ENCODE data around the gene MRPL22.
"Not testable (repeated sequence)": the region's sequence is repeated elsewhere in the genome, so short reads cannot be mapped to it uniquely, and the experiment has no call there.

The MRPL22 gene

DNA sequence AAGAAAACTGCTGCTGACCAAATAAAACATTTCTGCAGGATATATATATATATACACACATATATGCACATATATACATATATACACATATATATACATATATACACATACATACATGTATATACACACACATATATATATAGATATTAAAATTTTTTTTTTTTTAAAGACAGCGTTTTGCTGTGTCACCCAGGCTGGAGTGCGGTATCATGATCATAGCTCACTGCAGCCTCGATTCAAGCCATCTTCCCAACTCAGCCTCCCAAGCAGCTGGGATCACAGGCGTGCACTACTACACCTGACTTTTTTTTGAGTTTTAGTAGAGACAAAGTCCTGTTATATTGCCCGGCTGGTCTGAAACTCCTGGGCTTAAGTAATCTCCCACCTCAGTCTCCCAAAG lies 2.7 kb downstream of the MRPL22 start:
- DNase-seq, result no peak

DNA sequence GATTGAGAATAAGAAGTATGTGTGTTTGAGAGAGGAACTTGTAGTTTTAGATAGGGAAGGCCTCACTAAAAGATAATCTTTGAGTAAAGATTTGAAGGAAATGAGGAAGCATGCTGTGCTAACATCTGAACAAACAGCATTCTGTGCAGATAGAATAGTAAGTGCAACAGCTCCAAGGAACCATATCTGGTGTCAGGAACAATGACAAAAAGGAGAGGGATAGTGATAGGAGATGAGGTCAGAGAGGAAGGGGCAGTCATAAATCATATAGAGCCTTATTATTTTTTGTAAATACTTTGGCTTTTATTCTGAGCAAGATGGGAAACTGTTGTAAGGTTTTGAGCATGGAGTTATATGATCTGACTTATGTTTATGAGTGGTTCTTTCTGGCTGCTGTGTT lies 3.8 kb downstream of the MRPL22 start:
- DNase-seq, result no peak

DNA sequence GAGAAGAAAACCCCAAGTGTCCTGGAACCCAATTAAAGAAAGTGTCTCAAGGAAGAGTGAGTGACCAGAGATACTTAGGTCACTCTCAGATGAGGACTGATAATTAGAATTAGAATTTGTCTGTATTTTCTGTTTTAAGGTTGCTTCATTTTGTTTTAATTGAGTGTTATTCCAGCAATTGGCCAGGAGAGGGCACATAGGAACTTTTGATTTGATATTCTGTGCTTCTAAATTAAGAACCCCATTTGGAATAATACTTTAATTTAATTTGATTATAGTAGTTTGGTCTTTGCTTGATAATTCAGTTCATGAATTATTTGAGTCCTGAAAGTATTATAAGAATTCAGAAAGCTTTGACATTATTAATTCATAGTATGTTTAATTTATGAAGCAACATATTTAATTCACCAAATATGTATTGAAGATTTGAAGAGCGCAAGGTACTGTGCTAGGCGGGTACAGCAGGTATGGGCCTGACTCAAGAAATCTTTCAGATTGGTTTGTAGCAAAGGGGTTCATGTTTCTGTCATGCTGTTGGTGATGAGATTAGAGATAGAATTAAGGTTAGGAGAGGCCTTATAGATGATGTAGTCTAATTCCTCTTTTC lies 4.9 kb downstream of the MRPL22 start:
- no peak for DNase-seq

DNA sequence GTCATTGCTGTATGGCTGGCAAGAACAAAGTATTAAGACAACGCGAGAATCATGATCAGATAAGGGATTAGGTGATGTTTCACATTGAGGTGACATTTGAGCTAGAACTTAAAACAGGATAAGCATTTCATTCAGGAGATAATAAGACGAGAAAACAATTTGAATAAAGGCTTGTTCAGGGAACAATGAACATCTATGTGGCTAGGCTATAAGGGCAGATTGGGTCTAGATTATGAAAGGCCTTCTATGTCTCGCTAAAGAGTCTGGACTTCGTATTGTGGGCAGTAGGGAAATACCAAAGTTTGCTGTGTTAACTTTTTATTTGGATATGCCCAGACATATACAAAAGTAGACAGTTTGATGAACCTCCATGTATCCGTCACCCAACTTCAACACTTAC lies 6.9 kb downstream of the MRPL22 start:
- DNase-seq, result no peak

DNA sequence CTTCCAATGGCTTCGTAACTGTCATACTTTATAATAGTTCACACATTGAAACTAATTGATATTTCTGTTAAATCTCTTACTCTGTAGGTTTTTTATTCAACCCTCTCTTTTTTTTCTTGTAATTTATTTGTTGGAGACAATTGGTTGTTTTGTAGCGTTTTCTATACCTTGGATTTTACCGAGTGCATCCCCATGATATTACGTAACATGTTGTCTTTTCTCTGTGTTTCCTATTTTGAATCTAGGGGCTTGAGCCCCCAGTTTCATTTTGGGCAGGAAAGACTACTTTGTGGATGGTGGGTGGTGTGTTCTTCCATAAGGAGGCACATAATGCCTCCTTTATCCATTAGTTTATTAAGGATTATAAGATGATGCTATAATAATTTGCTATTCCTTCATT lies 7.4 kb downstream of the MRPL22 start:
- no peak for DNase-seq

DNA sequence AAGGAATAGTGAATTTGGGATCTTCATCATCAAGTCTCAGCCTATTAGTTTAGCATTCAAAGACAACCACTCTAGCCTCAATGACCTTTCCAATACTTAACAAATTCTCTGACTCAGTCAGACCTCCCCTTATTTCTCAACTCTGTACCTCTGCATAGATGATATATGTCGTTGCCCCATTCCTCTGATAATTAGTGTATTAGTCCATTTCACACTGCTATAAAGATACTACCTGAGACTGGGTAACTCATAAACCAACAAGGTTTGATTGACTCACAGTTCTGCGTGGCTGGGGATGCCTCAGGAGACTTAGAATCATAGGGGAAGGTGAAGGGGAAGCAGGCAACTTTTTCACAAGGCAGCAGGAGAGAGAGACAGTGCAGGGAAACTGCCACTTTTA lies 8.9 kb downstream of the MRPL22 start:
- no peak for DNase-seq

DNA sequence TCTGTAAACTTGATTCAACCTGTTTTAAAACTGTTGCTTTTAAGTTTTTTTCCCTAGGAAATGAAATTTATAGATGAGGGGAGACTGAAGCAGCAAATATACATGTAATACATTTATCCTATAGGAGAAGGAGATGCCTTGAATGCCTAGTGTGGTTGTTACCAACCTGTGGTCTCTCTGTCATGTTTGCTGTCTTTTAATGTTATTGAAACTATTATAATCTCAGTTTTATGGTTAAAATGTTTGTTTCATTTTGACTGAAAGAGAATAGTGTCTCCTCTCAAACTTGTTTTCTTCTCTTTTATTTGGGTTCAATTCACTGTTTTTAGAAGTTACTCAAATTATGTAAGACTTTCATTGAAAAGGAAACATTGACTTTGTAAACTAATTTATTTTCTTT lies 15.8 kb downstream of the MRPL22 start:
- no peak for DNase-seq

DNA sequence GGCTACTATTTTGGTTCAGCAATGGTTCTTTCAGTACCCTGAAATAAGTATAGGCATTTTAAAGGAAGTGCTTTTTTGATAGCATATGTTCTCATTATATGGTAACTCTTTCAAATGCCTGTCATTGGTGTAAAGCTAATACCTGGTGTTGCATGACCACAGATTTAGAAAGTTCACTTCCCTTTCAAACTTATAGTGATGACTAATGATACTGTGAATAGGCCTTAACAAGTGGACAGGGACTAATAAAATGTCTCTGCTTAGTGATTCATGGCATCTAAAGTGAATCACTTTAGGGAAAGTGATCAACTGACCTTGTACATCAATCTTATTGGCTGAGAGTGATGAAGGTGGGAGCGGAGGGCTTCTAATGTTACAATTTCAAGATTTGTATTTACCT lies 21.6 kb downstream of the MRPL22 start:
- no peak for DNase-seq

DNA sequence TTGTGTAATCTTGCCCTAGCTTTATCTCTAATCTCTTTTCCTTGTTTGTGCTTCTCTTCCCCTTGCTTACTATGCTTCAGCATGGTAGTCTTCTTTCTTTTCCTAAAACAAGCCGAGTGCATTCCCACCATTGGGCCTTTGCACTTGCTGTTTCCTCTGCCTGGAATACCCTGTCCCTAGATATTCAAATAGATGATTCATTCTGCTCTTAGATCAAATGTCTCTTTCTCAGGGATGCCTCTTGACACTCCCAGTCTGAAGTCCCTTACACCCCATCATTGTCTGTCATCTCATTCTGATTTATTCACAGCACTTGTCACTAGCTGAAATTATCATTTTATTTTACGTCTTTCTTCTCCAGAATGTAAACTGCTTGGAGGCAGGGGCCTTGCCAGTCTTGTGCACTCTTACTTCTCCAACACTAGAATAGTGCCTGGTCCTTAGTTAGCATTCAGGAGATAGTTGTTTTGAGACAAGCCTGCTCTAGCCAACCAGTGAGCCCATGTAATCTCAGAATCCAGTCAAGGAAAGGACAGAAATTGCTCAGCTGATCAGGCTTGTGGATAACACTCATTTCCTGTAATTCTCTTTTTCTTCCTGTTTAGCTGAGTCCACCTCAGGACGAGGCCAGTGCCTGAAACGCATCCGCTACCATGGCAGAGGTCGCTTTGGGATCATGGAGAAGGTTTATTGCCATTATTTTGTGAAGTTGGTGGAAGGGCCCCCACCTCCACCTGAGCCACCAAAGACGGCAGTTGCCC lies 25.4 kb downstream of the MRPL22 start:
- no peak for DNase-seq

DNA sequence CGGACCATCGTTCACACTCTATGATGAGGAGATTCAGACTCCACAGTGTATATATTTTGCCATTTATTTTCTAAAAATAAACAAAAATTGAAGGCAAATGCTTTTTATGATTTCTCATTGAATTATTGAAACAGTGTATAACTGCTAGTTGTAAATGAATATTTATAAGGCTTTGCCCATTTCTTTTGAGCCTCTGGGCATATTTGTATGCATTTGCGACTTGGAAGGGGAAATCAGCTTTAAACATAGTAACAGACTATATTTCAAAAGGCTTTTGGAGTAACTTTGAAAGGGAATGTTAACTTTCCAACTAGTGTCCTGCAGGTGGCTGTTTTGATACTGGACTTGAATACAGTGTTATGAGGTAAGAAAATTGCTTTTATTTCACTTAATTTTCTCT lies 26.0 kb downstream of the MRPL22 start:
- DNase-seq, result no peak

DNA sequence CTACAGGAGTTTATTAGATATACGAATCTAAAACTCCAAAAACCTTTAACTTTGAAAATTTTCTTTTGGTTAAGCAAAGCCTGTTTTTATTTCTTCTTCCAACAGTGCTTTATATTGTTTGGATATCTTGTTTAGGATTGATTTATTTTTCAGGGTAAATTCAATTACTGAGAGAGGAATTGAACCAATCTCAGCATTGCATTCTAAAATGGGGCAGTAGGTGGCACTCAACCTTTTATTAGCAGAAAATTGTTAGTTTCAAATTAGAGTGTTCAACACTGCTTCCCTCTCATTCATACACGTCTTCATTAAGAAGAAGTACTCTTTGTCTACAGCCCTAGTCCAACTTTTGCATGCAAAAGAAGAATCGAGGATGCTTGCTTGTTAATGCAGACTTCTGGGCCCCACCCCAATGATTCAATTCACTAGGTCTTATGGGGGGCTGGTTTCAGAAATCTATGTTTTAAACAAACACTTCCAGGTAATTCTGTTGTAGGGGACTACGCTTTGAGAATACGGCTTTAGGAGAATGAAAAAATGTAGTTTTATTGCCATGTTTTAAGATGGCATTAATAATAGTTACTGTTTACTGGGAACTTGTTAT lies 26.6 kb downstream of the MRPL22 start:
- DNase-seq, result no peak

DNA sequence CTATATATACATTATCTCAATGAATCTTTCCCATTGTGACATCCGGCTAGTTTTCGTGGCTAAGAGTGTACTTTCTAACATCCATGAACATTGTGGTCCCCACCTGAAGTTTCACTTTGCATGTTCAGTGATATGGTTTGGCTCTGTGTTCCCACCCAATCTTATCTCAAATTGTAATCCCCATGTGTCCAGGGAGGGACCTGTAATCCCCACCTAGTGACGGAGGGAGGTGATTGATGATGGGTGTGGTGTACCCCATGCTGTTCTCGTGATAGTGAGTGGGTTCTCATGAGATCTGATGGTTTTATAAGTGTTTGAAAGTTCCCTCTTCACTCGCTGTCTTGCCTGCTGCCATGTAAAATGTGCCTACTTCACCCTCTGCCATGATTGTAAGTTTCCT lies 28.1 kb downstream of the MRPL22 start:
- DNase-seq, result no peak

DNA sequence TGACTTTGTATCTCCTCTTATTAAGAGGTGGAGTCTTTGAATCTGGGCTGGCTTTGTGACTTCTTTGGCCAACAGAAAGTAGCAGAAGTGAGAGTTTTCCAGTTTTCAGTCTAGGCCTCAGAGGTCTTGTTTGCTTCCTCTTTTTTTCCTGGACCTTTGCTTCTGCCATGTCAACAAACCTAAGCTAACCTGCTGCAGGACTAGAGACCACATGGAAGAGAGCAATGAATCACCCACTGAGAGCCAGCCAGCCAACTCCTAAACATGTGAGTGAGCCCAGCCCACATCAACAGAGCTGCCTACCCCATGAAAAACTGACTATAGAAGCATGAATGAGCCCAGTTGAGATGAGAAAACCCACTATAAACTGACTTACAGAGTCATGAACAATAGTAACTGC lies 29.9 kb downstream of the MRPL22 start:
- DNase-seq, result no peak

DNA sequence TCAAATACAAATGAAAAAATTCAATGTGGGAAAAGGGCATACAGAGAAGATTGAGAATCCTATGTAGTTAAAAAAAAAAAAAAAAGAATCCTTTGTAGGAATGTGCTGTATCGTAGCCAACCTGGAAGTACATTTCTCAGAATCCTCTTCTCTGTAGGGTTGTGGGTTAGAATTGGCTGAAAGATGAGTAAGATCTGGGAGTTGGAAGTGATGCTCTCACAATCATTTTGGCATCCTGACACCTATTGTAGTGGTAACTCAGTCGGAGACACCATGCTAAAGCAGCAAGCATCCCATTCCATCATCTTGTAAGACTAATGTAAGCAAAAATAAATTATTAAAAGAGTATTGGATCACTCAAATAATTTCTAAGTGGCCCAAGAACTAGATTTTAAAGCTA lies 30.6 kb downstream of the MRPL22 start:
- no peak for DNase-seq

DNA sequence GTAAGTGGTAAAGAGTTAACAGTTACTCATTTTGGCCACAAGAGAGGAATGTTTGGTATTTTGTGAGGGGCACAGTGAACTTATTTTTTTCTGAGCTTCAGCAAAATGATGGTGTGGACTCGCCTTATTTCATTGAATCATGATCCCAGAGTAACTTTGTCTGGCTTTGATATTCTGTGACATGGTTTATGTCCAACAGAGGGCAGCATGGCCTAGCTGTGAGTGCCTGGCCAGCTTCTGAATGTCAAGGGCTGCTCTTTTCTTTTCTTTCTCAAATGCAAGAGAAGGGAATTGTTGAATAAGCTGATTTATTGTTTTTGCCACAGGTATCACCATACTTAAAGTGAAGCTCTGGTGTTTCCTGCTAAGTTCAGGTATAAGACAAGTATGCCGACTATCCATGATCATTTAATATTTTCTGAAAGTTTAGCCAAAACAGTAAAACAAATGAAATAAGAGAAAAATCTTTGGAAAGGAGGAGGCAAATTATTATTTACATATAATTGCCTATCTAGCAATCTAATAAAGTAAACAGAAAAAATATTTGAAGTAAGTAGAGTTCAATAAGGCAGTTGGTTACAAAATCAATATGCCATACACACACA lies 31.7 kb downstream of the MRPL22 start:
- peak; percentile 3 to 18 for DNase-seq

DNA sequence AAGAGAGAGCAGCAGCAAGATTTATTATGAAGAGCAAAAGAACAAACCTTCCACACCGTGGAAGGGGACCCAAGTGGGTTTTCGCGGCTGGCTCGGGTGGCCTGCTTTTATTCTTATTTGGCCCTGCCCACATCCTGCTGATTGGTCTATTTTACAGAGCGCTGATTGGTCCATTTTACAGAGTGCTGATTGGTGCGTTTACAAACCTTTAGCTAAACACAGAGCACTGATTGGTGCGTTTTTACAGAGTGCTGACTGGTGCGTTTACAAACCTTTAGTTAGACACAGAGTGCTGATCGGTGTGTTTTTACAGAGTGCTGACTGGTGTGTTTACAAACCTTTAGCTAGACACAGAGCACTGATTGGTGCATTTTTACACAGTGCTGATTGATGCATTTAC lies 35.2 kb downstream of the MRPL22 start:
- DNase-seq, result not testable (repeated sequence)

DNA sequence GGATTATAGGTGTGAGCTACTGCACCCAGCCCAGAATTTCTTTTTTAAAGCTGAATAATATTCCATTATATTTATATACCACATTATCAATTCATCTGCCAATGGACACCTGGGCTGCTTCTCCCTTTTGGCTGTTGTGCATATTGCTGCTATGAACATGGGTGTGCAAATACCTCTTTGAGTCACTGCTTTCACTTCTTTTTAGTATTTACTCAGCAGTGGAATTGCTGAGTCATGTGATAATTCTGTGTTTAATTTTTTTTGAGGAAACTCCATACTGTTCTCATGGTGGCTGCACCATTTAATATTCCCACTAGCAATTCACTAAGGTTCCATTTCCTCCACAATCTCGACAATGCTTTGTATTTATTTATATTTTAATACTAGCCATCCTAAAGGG lies 36.5 kb downstream of the MRPL22 start:
- DNase-seq, result no peak

DNA sequence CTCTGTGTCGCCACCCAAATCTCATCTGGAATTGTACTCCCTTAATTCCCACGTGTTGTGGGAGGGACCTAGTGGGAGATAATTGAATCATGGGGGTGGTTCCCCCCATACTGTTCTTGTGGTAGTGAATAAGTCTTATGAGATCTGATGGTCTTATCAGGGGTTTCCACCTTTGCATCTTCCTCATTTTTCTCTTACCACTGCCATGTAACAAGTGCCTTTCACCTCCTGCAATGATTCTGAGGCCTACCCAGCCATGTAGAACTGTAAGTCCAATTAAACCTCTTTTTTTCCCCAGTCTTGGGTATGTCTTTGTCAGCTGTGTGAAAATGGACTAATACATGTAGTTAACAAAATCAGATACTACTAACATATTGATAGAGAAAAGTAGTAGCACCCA lies 37.4 kb downstream of the MRPL22 start:
- not testable (repeated sequence) for DNase-seq

DNA sequence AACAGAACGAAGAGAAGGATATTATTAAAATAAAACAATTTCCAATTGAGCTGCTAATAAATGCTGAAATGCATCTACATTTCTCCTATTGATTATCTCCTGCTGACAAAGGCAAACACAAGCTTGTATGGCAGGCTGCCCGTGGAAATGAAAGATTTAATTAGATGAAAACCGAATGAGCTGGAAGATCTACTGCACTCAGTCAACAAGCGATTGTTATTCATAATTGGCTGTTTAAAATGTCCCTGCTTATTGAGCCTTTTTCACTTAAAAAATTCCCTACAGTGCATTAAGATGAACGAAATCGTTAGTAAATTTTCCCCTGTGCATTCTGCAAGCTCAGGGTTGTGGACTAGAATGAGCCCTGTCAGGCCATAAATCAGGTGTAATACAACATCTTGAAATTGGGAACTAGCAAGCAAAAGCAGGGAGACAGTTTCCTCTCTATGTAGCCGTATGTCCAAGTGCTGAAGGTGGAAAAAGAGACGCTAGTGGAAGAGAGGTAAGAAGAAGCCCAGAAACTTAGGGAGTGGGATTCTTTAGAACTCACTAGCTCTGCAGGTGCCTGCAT lies 44.2 kb downstream of the MRPL22 start:
- no peak for DNase-seq

DNA sequence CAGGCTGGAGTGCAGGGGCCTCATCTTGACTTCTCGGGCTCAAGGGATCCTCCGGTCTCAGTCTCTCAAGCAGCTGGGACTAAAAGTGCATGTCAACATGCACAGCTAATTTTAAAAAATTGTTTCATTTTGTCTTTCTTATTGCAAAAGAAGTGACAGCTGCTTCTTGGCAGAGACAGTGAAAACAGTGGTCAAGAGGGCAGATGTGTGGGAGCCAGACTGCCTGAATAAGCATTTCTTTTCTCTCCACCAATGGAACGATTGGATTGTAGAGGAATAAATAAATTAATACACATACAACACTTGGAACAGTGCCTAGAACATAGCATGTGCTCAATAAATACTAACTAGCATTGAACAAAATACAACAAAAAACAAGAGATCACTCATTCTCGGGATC lies 45.3 kb downstream of the MRPL22 start:
- no peak for DNase-seq

DNA sequence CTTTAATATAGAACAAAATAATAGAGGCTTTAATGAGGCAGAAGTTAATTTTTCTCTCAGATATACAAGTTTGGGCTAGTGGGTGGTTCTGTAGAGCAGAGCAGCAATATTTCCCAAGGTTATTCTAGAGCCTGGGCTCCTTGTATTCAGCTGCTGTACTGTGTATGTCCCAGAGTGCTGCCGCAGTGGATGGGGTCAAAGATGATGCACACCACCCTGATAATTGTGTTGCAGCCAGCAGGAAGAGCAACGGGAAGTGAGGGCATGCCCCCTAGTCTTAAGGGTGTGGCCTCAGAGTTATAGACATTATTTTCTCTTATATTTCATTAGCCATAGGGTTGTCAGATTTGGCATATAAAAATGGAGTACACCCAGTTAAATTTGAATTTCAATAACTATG lies 48.8 kb downstream of the MRPL22 start:
- DNase-seq, result no peak

DNA sequence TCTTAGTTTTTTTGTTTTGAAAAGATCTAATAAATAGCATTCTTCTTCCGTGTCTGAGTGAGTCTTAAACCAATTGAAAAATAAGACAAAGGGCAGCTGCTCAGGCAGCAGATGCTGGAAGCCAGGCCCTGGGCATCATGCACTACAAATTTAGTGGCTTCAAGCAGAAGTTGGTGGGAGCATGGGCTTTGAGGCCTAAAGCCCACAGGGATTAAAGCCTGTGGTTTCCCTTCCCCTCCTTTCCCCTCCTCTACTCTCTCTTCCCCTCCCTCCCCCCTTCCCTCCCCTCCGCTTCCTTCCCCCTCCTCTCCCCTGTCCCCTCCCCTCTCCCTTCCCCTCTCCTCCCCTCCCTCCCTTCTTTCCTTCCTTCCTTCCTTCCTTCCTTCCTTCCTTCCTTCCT lies 52.6 kb downstream of the MRPL22 start:
- DNase-seq, result no peak

DNA sequence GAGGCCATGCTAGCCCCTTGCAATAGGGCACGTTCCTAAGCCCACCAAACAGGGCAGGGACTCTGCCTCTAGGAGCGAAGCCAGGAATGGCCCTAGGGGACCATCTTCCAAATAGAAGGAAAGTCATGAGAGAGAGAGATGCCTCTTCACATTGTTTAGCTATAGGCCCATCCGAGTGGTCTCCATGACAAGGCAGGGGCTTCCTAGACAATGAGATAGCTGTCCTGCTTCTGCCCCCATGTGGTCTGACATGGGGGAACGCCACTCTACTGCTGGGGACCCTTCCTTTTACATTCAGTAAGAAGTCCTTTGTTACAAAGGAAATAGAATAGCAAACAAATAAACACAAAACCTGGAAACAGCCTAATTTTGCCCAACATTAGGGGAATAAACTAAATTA lies 54.8 kb downstream of the MRPL22 start:
- DNase-seq, result no peak

DNA sequence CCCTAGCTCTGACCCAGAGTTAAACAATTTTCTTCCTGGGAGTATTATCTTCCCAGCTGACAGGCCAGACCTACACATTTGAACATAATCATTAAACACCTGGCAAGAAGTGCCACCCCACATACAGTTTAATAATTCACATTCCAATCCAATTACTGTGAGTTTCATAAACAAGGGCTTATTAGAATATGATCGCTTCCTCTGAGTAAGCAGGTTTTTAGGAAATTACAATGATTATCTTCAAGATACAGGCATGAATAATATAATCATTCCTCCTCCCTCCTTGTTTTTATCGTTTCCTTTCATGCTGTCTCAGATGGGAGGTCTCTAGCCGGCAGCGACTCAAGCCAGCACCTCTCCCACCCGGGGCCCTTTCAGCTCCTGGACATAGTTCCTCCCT lies 56.9 kb downstream of the MRPL22 start:
- no peak for DNase-seq
